Activated CD4-positive, CD25-positive, alpha-beta regulatory T cell treated with anti-CD3 and anti-CD28 coated beads, Interleukin-2, amount 50 U/mL, for 24 hours (primary cell): Measurements from ENCODE around the gene PARS2.

Experiments
- ATAC-seq, 2 donors: fragments of 150-1000 bp; cut with Tn5 transposase; one replicate each; pipeline ENCODE4 v1.10.0; 2021; ENCODE audit warnings: mild to moderate bottlenecking in 1 of 2, moderate library complexity in 1 of 2

Gene PARS2

GRCh38 chr1:54764133-54764921 lies at the start of gene PARS2:
Gene PARS2, minus strand, starts transcription at chr1:54764523. Its CDS starts 5,362 bp downstream, at chr1:54759161.
- ATAC-seq: peak; percentile 98

GRCh38 chr1:54814126-54814498 lies 49.8 kb upstream of the PARS2 start:
- no peak for ATAC-seq

DNA sequence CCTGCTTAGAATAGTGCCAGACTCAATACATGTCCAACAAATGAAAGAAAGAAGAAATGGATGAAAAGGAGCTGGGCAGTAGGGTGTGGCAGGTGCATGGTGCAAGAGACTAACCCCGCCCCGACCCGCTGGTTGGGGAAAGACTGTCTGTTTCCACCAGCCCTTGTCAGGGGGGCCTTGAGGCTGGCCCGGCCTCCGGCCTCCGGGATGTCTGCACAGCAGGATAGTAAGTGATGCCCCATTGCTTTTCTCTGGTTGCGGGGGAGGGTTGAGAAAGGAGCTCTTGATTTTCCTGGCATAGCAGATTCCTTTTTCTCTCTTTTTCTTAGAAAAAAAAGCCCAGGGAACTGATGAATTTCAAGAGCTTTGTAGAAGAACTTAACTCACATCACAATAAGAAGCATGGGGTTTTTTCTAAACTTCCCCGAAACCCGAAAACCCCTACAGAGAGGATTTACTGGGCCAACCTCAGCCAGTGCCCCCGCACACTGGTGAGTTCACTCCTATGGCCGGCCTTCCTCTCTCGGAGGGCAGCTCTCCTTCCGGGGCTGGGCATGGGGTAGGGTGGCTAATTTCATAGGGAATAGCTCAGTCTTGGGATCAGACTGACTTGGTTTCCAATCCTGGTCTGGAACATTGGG lies 49.3 kb upstream of the PARS2 start:
- ATAC-seq: no peak

GRCh38 chr1:54812801-54813484 lies 48.6 kb upstream of the PARS2 start:
- ATAC-seq: no peak

DNA sequence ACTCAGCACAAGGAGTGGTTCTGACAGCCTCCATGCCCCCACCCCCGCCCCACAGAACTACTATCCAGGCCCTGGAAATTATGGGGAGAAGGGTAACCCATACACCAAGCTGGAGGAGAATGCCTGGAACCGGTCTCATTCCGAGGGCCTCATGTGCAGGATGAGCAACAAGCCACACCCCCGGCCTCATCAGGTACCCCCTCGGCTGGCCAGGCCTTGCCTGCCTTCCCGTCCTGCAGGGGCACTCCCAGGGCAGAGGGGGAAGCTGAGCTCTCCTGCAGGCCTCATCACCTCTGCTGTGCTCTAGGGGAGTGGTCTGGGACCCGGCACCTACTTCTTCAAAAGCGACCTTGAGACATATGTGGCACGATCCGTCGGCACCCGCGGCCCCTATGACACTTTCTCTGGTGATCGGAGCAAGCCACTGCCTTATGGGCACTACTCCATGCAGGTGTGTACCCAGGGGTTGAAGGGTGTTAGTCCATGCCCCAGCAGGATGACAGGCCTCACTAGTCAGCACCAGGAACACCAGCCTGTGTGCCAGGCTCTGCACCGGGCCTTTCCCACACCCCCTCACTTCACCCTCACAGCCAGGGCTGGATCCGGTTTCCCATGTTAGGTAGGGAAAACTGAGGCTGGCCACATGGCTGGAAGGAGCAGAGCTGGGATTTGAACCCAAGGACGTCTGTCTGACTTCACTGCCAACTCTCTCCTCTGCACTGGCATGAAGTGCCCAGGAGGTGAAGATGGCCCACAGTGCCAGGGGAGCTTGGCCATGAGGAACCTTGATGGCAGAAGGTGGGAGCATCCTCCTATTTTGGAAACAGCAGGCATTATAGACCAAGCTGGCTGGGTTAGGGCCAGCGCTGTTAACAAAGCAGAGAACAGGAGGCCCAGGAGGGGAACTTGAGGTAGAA lies 47.7 kb upstream of the PARS2 start:
- ATAC-seq: no peak

GRCh38 chr1:54811066-54811465 lies 46.7 kb upstream of the PARS2 start:
- ATAC-seq: no peak

- ATAC-seq: peak; percentile 72 to 79
Observed at GRCh38 chr1:54810153-54810942, 46.0 kb upstream of the PARS2 start.

DNA sequence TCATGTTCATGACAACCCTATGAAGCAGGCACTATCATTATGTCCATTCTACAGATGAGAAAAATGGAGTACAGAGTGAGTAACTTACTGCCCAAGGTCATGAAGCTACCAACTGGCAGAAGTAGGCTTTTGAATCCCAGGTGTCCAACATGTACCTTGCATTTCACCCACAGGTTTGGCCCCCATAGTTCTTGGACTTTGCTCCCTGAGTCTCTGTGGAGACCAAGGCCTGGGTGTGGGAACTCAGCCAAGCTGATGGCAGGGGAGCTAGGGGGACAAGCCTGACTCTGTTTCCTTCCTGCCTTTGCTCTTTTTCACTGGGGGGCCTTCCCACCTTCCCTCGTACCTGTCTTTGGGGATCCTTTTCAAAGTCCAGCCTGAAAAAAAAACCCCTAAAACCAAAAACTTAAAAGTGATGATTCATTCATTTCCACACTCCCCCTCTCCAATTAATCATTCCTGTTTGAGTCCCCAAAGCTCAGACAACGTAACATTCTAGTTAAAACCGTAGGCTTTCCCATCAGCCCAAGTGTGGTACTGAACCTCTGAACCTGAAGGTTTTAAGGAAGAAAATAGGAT lies 45.3 kb upstream of the PARS2 start:
- no peak for ATAC-seq

- ATAC-seq: no peak
Observed at GRCh38 chr1:54808443-54809207, 44.3 kb upstream of the PARS2 start.

GRCh38 chr1:54807756-54808155 lies 43.4 kb upstream of the PARS2 start:
- no peak for ATAC-seq

DNA sequence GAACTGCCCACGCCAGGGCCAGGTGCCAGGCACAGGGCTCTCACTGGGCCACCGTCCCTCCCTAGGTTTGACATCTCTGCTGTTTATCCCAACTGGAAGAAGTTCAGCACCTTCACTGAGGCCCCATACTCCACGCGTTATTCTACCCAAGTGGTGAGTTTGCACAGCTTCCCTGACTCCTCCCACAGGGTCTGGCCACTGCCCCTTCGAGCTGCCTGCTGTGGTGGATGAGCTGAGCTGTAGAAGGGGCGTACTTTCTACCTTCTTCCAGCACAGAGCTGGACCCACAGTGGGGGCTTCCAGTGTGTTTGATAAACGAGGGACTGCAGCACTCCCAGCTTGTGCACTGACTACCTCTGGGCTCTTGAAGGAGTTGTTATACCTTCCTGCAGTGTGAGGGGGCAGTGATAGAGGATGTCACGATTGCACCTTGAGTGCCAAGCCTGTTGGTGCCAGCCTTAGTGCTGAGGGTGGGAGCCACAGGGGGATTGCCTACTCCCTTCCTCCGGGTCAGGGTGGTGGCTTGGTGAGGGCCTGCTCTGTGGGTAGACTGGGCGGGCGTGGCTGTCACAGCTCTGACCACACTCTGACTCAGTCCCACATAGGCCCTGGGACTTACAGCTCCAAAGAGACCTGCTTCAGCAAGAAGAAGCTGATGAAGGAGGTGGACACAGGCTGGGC lies 42.7 kb upstream of the PARS2 start:
- peak; percentile 10 to 37 for ATAC-seq

GRCh38 chr1:54805981-54806381 lies 41.7 kb upstream of the PARS2 start:
- no peak for ATAC-seq

DNA sequence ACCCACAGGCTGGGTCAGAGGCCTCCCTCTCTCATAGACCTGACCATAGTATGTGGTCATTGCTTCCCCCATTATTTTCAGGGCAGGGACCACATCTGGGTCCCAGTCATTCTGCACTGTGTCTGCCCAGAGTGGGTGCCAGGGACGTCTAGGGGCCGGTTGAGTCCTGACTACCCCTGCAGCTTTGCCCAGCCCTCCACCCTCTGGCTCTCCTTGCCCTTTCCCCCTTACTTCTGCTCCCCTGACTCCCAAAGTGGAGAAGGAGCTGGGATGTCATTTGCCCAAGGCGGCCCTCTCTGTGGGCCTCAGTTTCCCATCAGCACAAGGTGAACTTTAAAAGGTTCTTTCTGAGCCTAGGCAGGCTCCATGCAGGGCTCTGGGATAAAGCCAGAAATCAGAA lies 41.1 kb upstream of the PARS2 start:
- ATAC-seq: no peak

DNA sequence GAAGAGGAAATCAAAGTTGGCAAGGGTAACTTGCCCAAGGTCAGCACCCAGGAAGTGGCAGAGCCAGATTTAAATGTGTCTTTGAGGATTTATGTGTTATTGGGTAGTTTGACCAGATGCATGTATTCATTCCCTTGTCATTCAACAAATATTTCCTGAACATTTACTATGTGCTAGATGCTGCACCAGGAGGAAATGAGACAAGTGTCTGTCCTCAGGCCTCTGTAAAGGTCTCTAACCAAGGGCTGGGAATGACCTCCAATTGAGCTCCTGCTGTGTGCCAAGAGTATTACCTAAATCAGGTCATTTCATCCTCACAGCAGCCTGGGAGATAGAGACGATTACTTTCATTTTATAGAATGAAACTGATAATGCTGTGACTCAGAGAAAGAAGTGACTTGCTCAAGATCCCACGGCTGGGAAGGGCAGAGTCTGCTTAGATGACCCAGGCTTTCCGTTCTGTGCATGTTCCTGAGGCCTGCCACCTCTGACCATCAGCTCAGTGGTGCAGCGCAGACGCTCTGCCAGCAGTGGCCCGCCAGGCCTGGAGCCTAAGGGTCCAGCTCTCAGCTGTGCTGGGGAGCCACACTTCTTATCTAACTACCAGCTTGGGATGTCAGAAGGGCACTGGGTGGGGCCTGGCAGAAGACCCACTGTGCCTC lies 40.3 kb upstream of the PARS2 start:
- ATAC-seq: peak; percentile 49 to 60

GRCh38 chr1:54803761-54804470 lies 39.6 kb upstream of the PARS2 start:
- ATAC-seq: no peak

DNA sequence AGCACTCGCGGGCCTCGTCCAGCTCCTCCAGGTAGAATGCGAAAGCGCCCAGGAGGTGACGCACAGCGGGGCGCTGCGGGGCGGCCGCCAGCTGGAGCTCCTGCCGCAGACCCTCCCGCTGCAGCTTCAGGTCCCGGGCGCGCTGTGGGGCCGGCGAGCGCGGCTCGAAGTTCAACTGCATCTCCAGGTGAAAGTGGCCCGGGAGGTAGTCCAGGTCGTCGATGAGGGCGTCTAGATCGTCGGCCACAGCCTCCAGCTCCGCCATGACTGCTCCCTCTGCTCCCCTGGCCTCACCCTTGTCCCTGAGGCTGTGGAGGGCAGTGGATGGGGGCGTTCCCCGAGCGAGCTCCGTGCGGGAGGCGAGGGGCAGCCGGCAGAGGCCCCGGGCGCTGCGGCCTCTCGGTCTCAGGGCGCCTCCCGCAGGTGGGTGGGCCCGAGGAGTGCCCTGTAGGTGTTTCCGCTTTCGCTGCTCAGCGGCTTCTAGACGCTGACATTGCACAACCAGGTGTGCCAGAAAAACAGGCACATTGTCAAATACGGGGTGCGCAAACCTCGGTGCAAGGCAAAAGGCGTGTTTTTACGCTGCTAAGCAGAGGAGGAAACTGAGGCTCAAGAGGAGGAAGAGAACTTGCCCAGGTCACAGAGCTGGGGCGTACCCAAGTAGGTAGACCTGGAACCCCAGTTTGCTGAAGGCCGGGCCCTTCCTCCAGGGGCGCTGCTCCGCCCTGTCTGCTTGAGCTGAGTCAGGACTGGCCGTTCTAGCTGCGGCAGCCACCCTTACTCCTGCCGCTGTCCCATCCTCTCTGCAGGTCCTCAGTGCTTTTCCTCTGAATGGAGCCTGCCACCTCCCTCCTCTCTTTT lies 36.8 kb upstream of the PARS2 start, which contains the start of gene TTC22:
Gene TTC22, minus strand, starts transcription at position 425 of the 861 bp plus-strand sequence. Its CDS starts 160 bp downstream, at position 265.
- peak; percentile 64 to 74 for ATAC-seq

DNA sequence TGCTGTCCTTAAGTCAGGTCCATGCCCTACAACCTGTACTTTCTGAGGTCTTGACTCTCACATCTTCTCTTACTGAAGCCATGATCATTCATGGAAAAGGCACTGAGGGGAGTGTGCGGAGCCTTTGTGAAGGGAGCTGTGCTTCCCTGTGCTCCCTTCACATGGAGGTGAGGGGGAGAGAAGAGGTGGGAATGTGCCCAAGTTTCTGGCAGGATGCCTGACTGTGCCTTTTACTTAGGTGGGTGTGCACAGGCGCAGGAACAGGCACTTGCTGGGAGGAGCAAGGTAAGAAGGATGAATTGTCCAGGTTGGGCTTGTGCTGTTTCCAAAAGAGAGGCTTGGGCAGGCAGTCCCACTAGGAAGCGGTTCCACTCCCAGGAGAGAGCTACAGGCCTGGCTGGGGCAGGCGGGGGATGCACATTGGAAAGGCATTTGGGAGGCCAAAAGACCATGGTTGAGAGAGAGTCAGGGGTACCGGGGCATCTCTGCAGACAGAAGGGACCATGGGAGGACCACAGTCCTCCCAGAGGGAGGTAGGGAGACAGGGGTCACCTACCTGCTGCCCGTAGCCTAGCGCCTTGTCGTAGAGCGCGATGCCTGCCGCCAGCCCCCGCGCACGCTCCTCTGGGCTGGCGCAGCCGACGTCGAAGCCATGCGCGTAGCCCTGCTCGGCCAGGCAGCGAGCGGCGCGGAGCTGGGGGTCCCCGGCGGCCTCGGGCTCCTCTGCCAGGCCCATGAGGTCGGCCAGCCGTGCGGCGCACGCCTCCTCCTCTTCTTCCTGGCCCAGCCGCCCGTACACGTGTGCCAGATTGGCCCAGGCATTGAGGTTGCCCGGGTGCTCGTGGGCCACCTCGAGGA lies 35.9 kb upstream of the PARS2 start:
- no peak for ATAC-seq
